HG03521 (cell line): ENCODE measurements around the gene PRRC2A.

Experiments
- ATAC-seq: cut with Tn5 transposase; IDR thresholded peaks from one replicate; pipeline ENCODE4 v1.9.1; 2021; ENCODE audit warnings: mild to moderate bottlenecking, moderate library complexity; ENCODE audit not compliant: unreplicated experiment

The PRRC2A gene

GRCh38 chr6:31620586-31621319 is at the start of gene PRRC2A:
TSS of gene PRRC2A (plus strand) at chr6:31620715. CDS start at chr6:31622790, 2,075 bp downstream.
- ATAC-seq: peak; percentile 49

DNA sequence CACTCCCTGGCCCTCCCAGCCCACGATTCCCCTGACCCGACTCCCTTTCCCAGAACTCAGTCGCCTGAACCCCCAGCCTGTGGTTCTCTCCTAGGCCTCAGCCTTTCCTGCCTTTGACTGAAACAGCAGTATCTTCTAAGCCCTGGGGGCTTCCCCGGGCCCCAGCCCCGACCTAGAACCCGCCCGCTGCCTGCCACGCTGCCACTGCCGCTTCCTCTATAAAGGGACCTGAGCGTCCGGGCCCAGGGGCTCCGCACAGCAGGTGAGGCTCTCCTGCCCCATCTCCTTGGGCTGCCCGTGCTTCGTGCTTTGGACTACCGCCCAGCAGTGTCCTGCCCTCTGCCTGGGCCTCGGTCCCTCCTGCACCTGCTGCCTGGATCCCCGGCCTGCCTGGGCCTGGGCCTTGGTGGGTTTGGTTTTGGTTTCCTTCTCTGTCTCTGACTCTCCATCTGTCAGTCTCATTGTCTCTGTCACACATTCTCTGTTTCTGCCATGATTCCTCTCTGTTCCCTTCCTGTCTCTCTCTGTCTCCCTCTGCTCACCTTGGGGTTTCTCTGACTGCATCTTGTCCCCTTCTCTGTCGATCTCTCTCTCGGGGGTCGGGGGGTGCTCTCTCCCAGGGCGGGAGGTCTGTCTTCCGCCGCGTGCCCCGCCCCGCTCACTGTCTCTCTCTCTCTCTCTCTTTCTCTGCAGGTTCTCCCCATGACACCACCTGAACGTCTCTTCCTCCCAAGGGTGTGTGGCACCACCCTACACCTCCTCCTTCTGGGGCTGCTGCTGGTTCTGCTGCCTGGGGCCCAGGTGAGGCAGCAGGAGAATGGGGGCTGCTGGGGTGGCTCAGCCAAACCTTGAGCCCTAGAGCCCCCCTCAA is 48.2 kb upstream of the PRRC2A start, which contains the start of gene LTA:
TSS of gene LTA (plus strand) at position 249 of the 871 bp plus-strand sequence. CDS start at position 703, 454 bp downstream.
- ATAC-seq: peak; percentile 37

GRCh38 chr6:31573239-31574105 is 47.0 kb upstream of the PRRC2A start:
- no peak for ATAC-seq

DNA sequence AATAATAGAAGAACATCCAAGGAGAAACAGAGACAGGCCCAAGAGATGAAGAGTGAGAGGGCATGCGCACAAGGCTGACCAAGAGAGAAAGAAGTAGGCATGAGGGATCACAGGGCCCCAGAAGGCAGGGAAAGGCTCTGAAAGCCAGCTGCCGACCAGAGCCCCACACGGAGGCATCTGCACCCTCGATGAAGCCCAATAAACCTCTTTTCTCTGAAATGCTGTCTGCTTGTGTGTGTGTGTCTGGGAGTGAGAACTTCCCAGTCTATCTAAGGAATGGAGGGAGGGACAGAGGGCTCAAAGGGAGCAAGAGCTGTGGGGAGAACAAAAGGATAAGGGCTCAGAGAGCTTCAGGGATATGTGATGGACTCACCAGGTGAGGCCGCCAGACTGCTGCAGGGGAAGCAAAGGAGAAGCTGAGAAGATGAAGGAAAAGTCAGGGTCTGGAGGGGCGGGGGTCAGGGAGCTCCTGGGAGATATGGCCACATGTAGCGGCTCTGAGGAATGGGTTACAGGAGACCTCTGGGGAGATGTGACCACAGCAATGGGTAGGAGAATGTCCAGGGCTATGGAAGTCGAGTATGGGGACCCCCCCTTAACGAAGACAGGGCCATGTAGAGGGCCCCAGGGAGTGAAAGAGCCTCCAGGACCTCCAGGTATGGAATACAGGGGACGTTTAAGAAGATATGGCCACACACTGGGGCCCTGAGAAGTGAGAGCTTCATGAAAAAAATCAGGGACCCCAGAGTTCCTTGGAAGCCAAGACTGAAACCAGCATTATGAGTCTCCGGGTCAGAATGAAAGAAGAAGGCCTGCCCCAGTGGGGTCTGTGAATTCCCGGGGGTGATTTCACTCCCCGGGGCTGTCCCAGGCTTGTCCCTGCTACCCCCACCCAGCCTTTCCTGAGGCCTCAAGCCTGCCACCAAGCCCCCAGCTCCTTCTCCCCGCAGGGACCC is 46.1 kb upstream of the PRRC2A start:
- ATAC-seq: no peak

DNA sequence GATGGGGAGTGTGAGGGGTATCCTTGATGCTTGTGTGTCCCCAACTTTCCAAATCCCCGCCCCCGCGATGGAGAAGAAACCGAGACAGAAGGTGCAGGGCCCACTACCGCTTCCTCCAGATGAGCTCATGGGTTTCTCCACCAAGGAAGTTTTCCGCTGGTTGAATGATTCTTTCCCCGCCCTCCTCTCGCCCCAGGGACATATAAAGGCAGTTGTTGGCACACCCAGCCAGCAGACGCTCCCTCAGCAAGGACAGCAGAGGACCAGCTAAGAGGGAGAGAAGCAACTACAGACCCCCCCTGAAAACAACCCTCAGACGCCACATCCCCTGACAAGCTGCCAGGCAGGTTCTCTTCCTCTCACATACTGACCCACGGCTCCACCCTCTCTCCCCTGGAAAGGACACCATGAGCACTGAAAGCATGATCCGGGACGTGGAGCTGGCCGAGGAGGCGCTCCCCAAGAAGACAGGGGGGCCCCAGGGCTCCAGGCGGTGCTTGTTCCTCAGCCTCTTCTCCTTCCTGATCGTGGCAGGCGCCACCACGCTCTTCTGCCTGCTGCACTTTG is 45.1 kb upstream of the PRRC2A start, which contains the start of gene TNF:
TSS of gene TNF (plus strand) at position 231 of the 567 bp plus-strand sequence. CDS start at position 408, 177 bp downstream.
- ATAC-seq: no peak

- no peak for ATAC-seq
These were observed 44.4 kb upstream of the PRRC2A start for GRCh38 chr6:31575952-31576685.

GRCh38 chr6:31576897-31577578 is 43.5 kb upstream of the PRRC2A start:
- ATAC-seq: no peak

DNA sequence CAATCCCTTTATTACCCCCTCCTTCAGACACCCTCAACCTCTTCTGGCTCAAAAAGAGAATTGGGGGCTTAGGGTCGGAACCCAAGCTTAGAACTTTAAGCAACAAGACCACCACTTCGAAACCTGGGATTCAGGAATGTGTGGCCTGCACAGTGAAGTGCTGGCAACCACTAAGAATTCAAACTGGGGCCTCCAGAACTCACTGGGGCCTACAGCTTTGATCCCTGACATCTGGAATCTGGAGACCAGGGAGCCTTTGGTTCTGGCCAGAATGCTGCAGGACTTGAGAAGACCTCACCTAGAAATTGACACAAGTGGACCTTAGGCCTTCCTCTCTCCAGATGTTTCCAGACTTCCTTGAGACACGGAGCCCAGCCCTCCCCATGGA is 42.9 kb upstream of the PRRC2A start:
- no peak for ATAC-seq

GRCh38 chr6:31578184-31579118 is 42.1 kb upstream of the PRRC2A start:
- ATAC-seq: no peak

- ATAC-seq: no peak
These were observed 41.4 kb upstream of the PRRC2A start for GRCh38 chr6:31579119-31579505.

DNA sequence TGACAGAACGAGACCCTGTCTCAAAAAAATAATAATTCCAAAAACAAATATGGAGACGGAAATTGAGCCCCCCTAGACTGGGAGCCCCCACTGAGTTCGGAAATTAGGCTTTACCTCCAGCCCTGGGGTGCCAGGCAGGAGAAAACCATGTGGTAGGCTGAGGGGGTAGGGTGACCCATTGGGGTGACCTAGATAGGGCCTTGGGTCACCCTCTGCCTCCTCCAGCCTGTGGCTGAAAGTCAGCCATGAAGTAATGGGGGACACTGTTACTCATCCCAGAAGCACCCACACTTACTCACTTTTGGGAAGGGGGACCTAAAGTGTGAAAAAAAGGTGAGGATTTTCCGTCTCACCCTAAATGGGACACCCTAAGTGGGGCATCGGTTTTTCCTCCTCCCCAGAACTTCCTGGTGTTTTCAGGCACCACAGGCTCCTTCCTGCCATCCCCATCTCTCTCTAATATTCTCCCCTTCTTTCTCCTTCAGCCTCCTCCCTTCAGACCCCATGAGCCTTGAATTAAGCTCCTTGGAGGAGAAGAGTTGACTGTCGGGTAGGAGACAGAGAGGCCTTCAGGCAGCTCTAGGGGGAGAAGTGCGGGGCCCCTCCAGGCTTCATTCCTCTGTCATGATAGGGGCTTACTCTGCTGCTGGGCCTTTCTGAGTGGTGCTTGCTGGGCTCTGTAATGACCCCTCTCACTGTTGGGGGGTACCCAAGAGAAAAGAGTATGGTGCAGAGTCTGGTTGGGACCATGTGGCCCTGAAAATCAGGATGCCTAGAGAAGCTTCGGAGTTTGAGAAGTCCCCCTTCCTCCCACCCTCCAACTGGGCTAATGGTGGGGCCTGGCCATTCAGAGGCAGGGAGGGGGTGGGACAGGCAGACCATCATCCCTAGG is 40.7 kb upstream of the PRRC2A start:
- ATAC-seq: no peak

GRCh38 chr6:31580438-31580740 is 40.1 kb upstream of the PRRC2A start:
- no peak for ATAC-seq

- ATAC-seq: peak; percentile 65
These were observed 39.6 kb upstream of the PRRC2A start for GRCh38 chr6:31580807-31581433.

GRCh38 chr6:31581434-31582229 is 38.9 kb upstream of the PRRC2A start:
- no peak for ATAC-seq

- no peak for ATAC-seq
These were observed 38.3 kb upstream of the PRRC2A start, which contains the start of gene LTB for GRCh38 chr6:31582230-31582643. TSS of gene LTB (minus strand) at chr6:31582424. CDS start at chr6:31582417, 7 bp downstream.
